GM08714 (cell line): ENCODE results near the gene SHPK.
A peak's percentile ranks its signal among the peaks of the same experiment; 100 is the strongest.

Experiments
- H3K4me3 ChIP-seq: fragments of 200-500 bp; sonication (Bioruptor generic); 2 replicates; pipeline ENCODE4 v1.5.1; 2014; ENCODE audit warnings: mild to moderate bottlenecking, low read length, inconsistent platforms
- ZNF274 ChIP-seq: IDR thresholded peaks from 2 replicates; pipeline ENCODE4 v1.6.1; 2012; ENCODE audit warnings: mild to moderate bottlenecking, low read depth, low read length

SHPK gene

GRCh38 chr17:3636154-3636907, at the start of gene SHPK, which contains the start of gene CTNS:
Gene SHPK, minus strand, starts transcription at chr17:3636250. Its CDS starts 31 bp downstream, at chr17:3636219.
Gene CTNS, plus strand, starts transcription at chr17:3636760. Its CDS starts 3,447 bp downstream, at chr17:3640207.
- TF ChIP-seq ZNF274 = no peak
- peak within 1 kb of the TSS; percentile 91 for H3K4me3 ChIP-seq

GRCh38 chr17:3685174-3685573, 49.1 kb upstream of the SHPK start:
- TF ChIP-seq ZNF274 = no peak
- H3K4me3 ChIP-seq = no peak overlapping the region

GRCh38 chr17:3683054-3683511, 47.0 kb upstream of the SHPK start:
- no peak for TF ChIP-seq ZNF274
- H3K4me3 ChIP-seq = no peak overlapping the region

- no peak overlapping the region for H3K4me3 ChIP-seq
- no peak for TF ChIP-seq ZNF274
Measured at GRCh38 chr17:3682033-3682432, 46.0 kb upstream of the SHPK start.

GRCh38 chr17:3681565-3681964, 45.5 kb upstream of the SHPK start:
- H3K4me3 ChIP-seq = no peak overlapping the region
- no peak for TF ChIP-seq ZNF274

- no peak overlapping the region for H3K4me3 ChIP-seq
- no peak for TF ChIP-seq ZNF274
Measured at GRCh38 chr17:3681057-3681456, 45.0 kb upstream of the SHPK start.

GRCh38 chr17:3679531-3680126, 43.6 kb upstream of the SHPK start:
- H3K4me3 ChIP-seq = no peak overlapping the region
- TF ChIP-seq ZNF274 = no peak

- no peak for TF ChIP-seq ZNF274
- H3K4me3 ChIP-seq = no peak overlapping the region
Measured at GRCh38 chr17:3678821-3679530, 42.9 kb upstream of the SHPK start.

GRCh38 chr17:3678095-3678820, 42.2 kb upstream of the SHPK start:
- H3K4me3 ChIP-seq = no peak overlapping the region
- no peak for TF ChIP-seq ZNF274

- no peak for TF ChIP-seq ZNF274
- no peak overlapping the region for H3K4me3 ChIP-seq
Measured at GRCh38 chr17:3675886-3676285, 39.8 kb upstream of the SHPK start.

GRCh38 chr17:3672571-3672970, 36.5 kb upstream of the SHPK start:
- no peak overlapping the region for H3K4me3 ChIP-seq
- TF ChIP-seq ZNF274 = no peak

- H3K4me3 ChIP-seq = peak overlapping the region; percentile 80
- TF ChIP-seq ZNF274 = no peak
Measured at GRCh38 chr17:3669548-3669947, 33.5 kb upstream of the SHPK start.

- no peak for TF ChIP-seq ZNF274
Measured at GRCh38 chr17:3669085-3669347, 33.0 kb upstream of the SHPK start.

More at GRCh38 chr17:3669085-3669347, 33.0 kb upstream of the SHPK start:
- peak overlapping the region; percentile 80 for H3K4me3 ChIP-seq
